MCF 10A (cell line): ENCODE data around the gene ADGRL2. TPM values are rescaled to one million over a fixed set of nuclear protein-coding genes. Genes with fewer than 3 reads are reported as not detected.
"Not testable (repeated sequence)": the region's sequence is repeated elsewhere in the genome, so short reads cannot be mapped to it uniquely, and the experiment has no call there.

Experiments used
- BruUV-seq: library from RNA; stranded (reverse); fragments of 400-500 nt; replicated peaks from 2 replicates; lab custom pipeline; 2021; lab: Mats Ljungman, UMichigan
- CTCF ChIA-PET: fragments of 300-600 bp; sonication (Branson Sonifier 250); formaldehyde crosslinking; extraction: SDS; loops from one replicate; lab custom pipeline; 2021; ENCODE audit warnings: antibody characterized with exemption, inconsistent platforms; lab: Yijun Ruan, JAX
- POLR2A ChIA-PET: fragments of 300-600, 350-650 bp; sonication (Branson Sonifier 250); formaldehyde crosslinking; extraction: SDS; loops from one replicate; lab custom pipeline; 2020; ENCODE audit warnings: antibody characterized with exemption, inconsistent platforms; lab: Yijun Ruan, JAX
- DNase-seq: peaks from one replicate; pipeline ENCODE4 v3.0.0-alpha.2; 2018; ENCODE audit not compliant: unreplicated experiment
- H3K27ac Mint-ChIP-seq: one replicate; pipeline ENCODE4 v1.8.0; 2022; ENCODE audit warnings: mild to moderate bottlenecking, low read depth, mixed read lengths; ENCODE audit not compliant: unreplicated experiment
- H3K27me3 Mint-ChIP-seq: one replicate; pipeline ENCODE4 v1.8.0; 2022; ENCODE audit warnings: mixed read lengths; ENCODE audit not compliant: insufficient read depth, unreplicated experiment
- H3K36me3 Mint-ChIP-seq: one replicate; pipeline ENCODE4 v1.8.0; 2022; ENCODE audit warnings: mild to moderate bottlenecking, moderate library complexity, mixed read lengths; ENCODE audit not compliant: insufficient read depth, unreplicated experiment
- H3K4me1 Mint-ChIP-seq: one replicate; pipeline ENCODE4 v1.8.0; 2022; ENCODE audit warnings: mixed read lengths; ENCODE audit not compliant: insufficient read depth, unreplicated experiment
- H3K4me3 Mint-ChIP-seq: one replicate; pipeline ENCODE4 v1.8.0; 2022; ENCODE audit warnings: mild to moderate bottlenecking, moderate library complexity, mixed read lengths; ENCODE audit not compliant: unreplicated experiment
- H3K9me3 Mint-ChIP-seq: one replicate; pipeline ENCODE4 v1.8.0; 2022; ENCODE audit warnings: mixed read lengths; ENCODE audit not compliant: unreplicated experiment
- intact Hi-C: fragments of 100-400 bp; cut with micrococcal nuclease; formaldehyde crosslinking; loops from 2 replicates; pipeline ENCODE4 v1.14.1; 2022
- total RNA-seq: library from RNA; stranded (reverse); gene quantifications from 2 replicates; pipeline ENCODE4 v1.2.3, GENCODE V29; 2022
- TF ChIP-seq, protein P1 (sequence below): fragments of 200-600 bp; IDR thresholded peaks from one replicate; pipeline ENCODE4 v1.8.0; 2022; ENCODE audit warnings: antibody characterized with exemption, mild to moderate bottlenecking; ENCODE audit not compliant: unreplicated experiment

ADGRL2 gene
- total RNA-seq, 1 experiment from 2014 or later = 3.0 TPM

GRCh38 chr1:81867235-81867634 lies 66.5 kb downstream of the ADGRL2 start:
- TF ChIP-seq, protein P1, sequence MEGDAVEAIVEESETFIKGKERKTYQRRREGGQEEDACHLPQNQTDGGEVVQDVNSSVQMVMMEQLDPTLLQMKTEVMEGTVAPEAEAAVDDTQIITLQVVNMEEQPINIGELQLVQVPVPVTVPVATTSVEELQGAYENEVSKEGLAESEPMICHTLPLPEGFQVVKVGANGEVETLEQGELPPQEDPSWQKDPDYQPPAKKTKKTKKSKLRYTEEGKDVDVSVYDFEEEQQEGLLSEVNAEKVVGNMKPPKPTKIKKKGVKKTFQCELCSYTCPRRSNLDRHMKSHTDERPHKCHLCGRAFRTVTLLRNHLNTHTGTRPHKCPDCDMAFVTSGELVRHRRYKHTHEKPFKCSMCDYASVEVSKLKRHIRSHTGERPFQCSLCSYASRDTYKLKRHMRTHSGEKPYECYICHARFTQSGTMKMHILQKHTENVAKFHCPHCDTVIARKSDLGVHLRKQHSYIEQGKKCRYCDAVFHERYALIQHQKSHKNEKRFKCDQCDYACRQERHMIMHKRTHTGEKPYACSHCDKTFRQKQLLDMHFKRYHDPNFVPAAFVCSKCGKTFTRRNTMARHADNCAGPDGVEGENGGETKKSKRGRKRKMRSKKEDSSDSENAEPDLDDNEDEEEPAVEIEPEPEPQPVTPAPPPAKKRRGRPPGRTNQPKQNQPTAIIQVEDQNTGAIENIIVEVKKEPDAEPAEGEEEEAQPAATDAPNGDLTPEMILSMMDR = no peak
- CTCF ChIA-PET = no interaction called here
- Mint-ChIP-seq H3K9me3 (no peaks in the 10 kb centered on the region), H3K27me3 (no peaks in the 10 kb centered on the region), H3K36me3 (no peaks in the 10 kb centered on the region), H3K4me1 (no peaks in the 10 kb centered on the region), H3K27ac (no peak overlapping the region), H3K4me3 (no peak overlapping the region)
- no peak for DNase-seq
- POLR2A ChIA-PET = no interaction called here
- no TSS peak for BruUV-seq
- intact Hi-C loops = no loop called here

- no peak overlapping the region for H3K27ac Mint-ChIP-seq
- TF ChIP-seq, protein P1 = no peak
- ChIA-PET CTCF (no interaction called here), POLR2A (no interaction called here)
- no peaks in the 10 kb centered on the region for H3K27me3 Mint-ChIP-seq
- H3K4me1 Mint-ChIP-seq = peaks cover 2% of the 10 kb centered on the region
- H3K36me3 Mint-ChIP-seq = no peaks in the 10 kb centered on the region
- BruUV-seq = no TSS peak
- no peaks in the 10 kb centered on the region for H3K9me3 Mint-ChIP-seq
- no peak for DNase-seq
- intact Hi-C loops = no loop called here
- H3K4me3 Mint-ChIP-seq = no peak overlapping the region
These were observed 68.6 kb downstream of the ADGRL2 start for GRCh38 chr1:81869307-81869706.

GRCh38 chr1:81871091-81871490 lies 70.4 kb downstream of the ADGRL2 start:
- H3K27me3 Mint-ChIP-seq, H3K27ac Mint-ChIP-seq, BruUV-seq, DNase-seq, POLR2A ChIA-PET, CTCF ChIA-PET, H3K4me1 Mint-ChIP-seq, H3K36me3 Mint-ChIP-seq, H3K4me3 Mint-ChIP-seq, intact Hi-C loops, H3K9me3 Mint-ChIP-seq: not testable (repeated sequence)

- POLR2A ChIA-PET = interaction anchor here (0.7 kb wide), 1 partner anchor 878 kb away, joined by 4 read pairs; no protein-coding TSS in a partner anchor
- Mint-ChIP-seq H3K4me1 (peaks cover 17% of the 10 kb centered on the region), H3K36me3 (no peaks in the 10 kb centered on the region), H3K4me3 (no peak overlapping the region), H3K27me3 (no peaks in the 10 kb centered on the region), H3K27ac (no peak overlapping the region), H3K9me3 (no peaks in the 10 kb centered on the region)
- CTCF ChIA-PET = interaction anchor here (0.7 to 1.2 kb wide), 2 partner anchors 10 to 22 kb away, joined by 3 read pairs; no protein-coding TSS in a partner anchor
- no peak for DNase-seq
- intact Hi-C loops = no loop called here
- BruUV-seq = no TSS peak
- TF ChIP-seq, protein P1 = no peak
These were observed 73.2 kb downstream of the ADGRL2 start for GRCh38 chr1:81873946-81874345.

DNA sequence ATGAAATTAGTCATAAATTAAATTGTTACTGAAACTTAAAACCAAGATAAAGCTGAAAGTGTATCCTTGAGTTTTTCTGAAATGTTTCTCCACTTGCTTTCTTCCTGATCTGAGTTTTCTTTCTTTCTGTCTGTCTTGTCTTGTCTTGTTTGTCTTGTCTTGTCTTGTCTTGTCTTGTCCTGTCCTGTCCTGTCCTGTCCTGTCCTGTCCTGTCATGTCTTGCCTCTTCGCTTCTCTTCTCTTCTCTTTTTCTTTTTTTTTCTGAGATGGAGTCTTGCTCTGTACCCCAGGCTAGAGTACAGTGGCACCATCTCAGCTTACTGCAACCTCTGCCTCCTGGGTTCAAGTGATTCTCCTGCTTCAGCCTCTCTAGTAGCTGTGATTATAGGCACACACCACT lies 73.7 kb downstream of the ADGRL2 start:
- no peaks in the 10 kb centered on the region for H3K27me3 Mint-ChIP-seq
- no peak overlapping the region for H3K27ac Mint-ChIP-seq
- intact Hi-C loops = no loop called here
- CTCF ChIA-PET = interaction anchor here (0.6 to 1.2 kb wide), 3 partner anchors 11 to 310 kb away, joined by 3 to 5 read pairs (median 3); no protein-coding TSS in a partner anchor
- H3K4me3 Mint-ChIP-seq = no peak overlapping the region
- TF ChIP-seq, protein P1 = no peak
- DNase-seq = peak; percentile 66
- BruUV-seq = no TSS peak
- no peaks in the 10 kb centered on the region for H3K9me3 Mint-ChIP-seq
- H3K36me3 Mint-ChIP-seq = no peaks in the 10 kb centered on the region
- POLR2A ChIA-PET = interaction anchor here (0.7 kb wide), 1 partner anchor 878 kb away, joined by 4 read pairs; no protein-coding TSS in a partner anchor
- peaks cover 17% of the 10 kb centered on the region for H3K4me1 Mint-ChIP-seq
